Gastrocnemius medialis (tissue), 4 donors: Measurements from ENCODE around the gene SEC61A2.

Source experiments
- POLR2A ChIP-seq, 2 donors: fragments of 450-650 bp; IDR thresholded peaks; one replicate each; pipeline ENCODE4 v1.6.1; 2017; ENCODE audit warnings: antibody characterized with exemption in 2 of 2, mild to moderate bottlenecking in 2 of 2, moderate library complexity in 2 of 2
- TF ChIP-seq, protein P1 (sequence below), 5 experiments: fragments of 450-650 bp in 3 of 5; fragments of 200-600 bp in 2 of 5; sonication (generic) in 2 of 5; IDR thresholded peaks in 4 of 5; conservative IDR thresholded peaks in 1 of 5; 1 replicate in 4 of 5; 2 replicates in 1 of 5; pipeline ENCODE4 v1.5.1; 2016 to 2019; ENCODE audit warnings: antibody characterized with exemption in 5 of 5, mild to moderate bottlenecking in 3 of 5, moderate library complexity in 3 of 5

DNA sequence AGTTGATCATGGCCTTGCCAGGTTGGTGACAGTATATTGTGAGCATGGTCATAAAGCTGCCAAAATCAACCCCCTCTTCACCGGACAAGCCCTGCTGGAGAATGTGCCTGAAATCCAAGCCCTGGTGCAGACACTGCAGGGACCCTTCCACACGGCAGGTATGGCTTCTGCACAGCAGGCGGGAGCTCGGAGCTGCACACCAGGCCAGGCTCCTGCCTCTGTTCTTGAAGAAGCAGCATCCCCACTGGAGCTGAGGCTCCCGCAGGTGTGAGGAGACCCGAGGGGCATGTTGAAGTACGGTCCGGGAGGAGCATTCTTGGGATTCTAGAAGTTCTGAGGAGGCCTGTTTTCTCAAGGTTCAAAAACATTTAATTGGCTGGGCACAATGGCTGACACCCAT, 48.0 kb upstream of the SEC61A2 start:
- TF ChIP-seq POLR2A (IDR thresholded peaks at IDR 0.05) = no peak
- TF ChIP-seq, protein P1, sequence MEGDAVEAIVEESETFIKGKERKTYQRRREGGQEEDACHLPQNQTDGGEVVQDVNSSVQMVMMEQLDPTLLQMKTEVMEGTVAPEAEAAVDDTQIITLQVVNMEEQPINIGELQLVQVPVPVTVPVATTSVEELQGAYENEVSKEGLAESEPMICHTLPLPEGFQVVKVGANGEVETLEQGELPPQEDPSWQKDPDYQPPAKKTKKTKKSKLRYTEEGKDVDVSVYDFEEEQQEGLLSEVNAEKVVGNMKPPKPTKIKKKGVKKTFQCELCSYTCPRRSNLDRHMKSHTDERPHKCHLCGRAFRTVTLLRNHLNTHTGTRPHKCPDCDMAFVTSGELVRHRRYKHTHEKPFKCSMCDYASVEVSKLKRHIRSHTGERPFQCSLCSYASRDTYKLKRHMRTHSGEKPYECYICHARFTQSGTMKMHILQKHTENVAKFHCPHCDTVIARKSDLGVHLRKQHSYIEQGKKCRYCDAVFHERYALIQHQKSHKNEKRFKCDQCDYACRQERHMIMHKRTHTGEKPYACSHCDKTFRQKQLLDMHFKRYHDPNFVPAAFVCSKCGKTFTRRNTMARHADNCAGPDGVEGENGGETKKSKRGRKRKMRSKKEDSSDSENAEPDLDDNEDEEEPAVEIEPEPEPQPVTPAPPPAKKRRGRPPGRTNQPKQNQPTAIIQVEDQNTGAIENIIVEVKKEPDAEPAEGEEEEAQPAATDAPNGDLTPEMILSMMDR (IDR thresholded peaks at IDR 0.05 in 4 of 5, conservative IDR thresholded peaks at IDR 0.05 in 1 of 5) = no peak
